Prostate gland (tissue), 2 donors: ENCODE measurements around the gene AIP. TPM values are rescaled to one million over a fixed set of nuclear protein-coding genes. Genes with fewer than 3 reads are reported as not detected.
"Not testable (repeated sequence)": the region's sequence is repeated elsewhere in the genome, so short reads cannot be mapped to it uniquely, and the experiment has no call there.

ENCODE experiments used
- DNase-seq: peaks from one replicate; pipeline ENCODE4 v3.0.0-alpha.2; 2019; ENCODE audit warnings: low spot score
- H3K27ac ChIP-seq, 2 donors: fragments of 200-600 bp; sonication (generic); 2 replicates each; pipeline ENCODE4 v1.5.1; 2017 to 2019
- H3K27me3 ChIP-seq: fragments of 200-600 bp; sonication (generic); replicated peaks from 2 replicates; pipeline ENCODE4 v1.5.1; 2019; ENCODE audit not compliant: insufficient read depth
- H3K36me3 ChIP-seq, 2 donors: fragments of 200-600 bp; sonication (generic); 1 replicate in 1 of 2; 2 replicates in 1 of 2; pipeline versions ENCODE4 v1.5.1 to v1.8.1; 2017 to 2019
- H3K4me1 ChIP-seq: fragments of 200-600 bp; sonication (generic); replicated peaks from 2 replicates; pipeline ENCODE4 v1.5.1; 2019
- H3K4me3 ChIP-seq, 2 donors: fragments of 200-600 bp; sonication (generic); 2 replicates each; pipeline ENCODE4 v1.5.1; 2017 to 2019
- H3K9me3 ChIP-seq: fragments of 200-600 bp; sonication (generic); 2 replicates; pipeline ENCODE4 v1.5.1; 2017
- CTCF ChIP-seq, 4 experiments: fragments of 200-600 bp in 2 of 4; fragments of 450-650 bp in 2 of 4; sonication (generic) in 2 of 4; IDR thresholded peaks; 1 replicate in 3 of 4; 2 replicates in 1 of 4; pipeline ENCODE4 v1.5.1; 2016 to 2019; ENCODE audit warnings: antibody characterized with exemption in 4 of 4, mild to moderate bottlenecking in 2 of 4, moderate library complexity in 2 of 4
- POLR2A ChIP-seq: fragments of 450-650 bp; IDR thresholded peaks from one replicate; pipeline ENCODE4 v1.6.1; 2016; ENCODE audit warnings: antibody characterized with exemption, mild to moderate bottlenecking
- POLR2AphosphoS5 ChIP-seq: sonication (generic); formaldehyde crosslinking; IDR thresholded peaks from one replicate; pipeline ENCODE4 v1.6.1; 2017; ENCODE audit warnings: antibody characterized with exemption
- WGBS: methylation state at CpG from one replicate; pipeline ENCODE4 v1.1.5; 2018; 5-methylcytosine and 5-hydroxymethylcytosine counted together
- intact Hi-C: fragments of 100-400 bp; cut with DNase I; formaldehyde crosslinking; loops from one replicate; pipeline ENCODE4 v1.14.2; 2022
- total RNA-seq, 2 donors: library from RNA; depleted of rRNA; stranded (reverse); fragments of >200 nt; gene quantifications; one replicate each; pipeline ENCODE4 v1.1.0, GENCODE V29; 2016

The AIP gene
- total RNA-seq, 2 donors from 2014 or later, result 63.7 to 93.7 TPM

DNA sequence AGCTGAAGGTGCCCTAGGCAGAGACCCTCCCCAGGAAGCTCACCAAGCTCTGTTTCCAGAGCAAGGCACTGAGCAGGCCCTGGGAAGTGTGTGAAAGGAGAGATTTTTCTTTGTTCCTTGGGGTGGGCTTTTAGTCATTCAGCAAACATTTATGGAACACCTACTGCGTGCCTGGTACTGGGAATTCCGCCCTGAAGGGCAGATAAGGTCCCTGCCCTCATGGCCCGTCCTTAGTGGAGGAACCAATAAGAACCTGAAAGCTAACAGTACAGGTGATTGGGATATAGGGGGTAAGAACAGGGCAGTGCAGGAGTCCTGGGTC is 17.7 kb upstream of the AIP start:
- TF ChIP-seq POLR2AphosphoS5, result no peak
- TF ChIP-seq CTCF (IDR thresholded peaks at IDR 0.05), result no peak
- TF ChIP-seq POLR2A, result no peak
- WGBS, result 37% methylated on average over 3 of the region's 3 CpGs

DNA sequence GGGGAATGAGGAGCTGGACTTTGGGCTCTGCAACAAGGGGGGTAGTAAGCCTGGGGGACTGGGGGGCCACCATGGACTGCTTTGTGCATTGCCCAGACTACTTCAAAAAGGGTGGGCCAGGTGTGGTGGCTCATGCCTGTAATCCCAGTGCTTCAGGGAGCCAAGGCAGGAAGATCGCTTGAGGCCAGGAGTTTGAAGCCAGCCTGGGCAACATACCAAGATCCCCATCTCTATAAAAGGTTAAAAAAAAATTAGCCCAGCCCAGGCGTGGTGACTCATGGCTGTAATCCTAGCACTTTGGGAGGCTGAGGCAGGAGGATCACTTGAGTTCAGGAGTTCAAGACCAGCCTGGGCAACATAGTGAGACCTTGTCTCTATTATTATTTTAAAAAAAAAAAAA is 17.3 kb upstream of the AIP start:
- H3K4me1 ChIP-seq, H3K36me3 ChIP-seq, H3K27me3 ChIP-seq, H3K9me3 ChIP-seq, DNase-seq: not testable (repeated sequence)
- WGBS, result 17% methylated on average over 2 of the region's 2 CpGs
- Histone ChIP-seq H3K27ac (peak overlapping the region; percentile 81 to 90), H3K4me3 (peak overlapping the region in 1 of 2 donors; percentile 43)
- intact Hi-C loops, result loop anchor here (5.0 kb wide), 1 partner anchor 63 kb away; the partner anchor contains the start of genes PPP1CA and TBC1D10C
- TF ChIP-seq POLR2AphosphoS5, result peak; percentile 22

More for the DNA sequence above, 17.7 kb upstream of the AIP start:
- H3K4me1 ChIP-seq, result peaks cover 6% of the 10 kb centered on the region
- no peak for DNase-seq
- H3K27me3 ChIP-seq, result no peaks in the 10 kb centered on the region
- intact Hi-C loops, result loop anchor here (5.0 kb wide), 1 partner anchor 63 kb away; the partner anchor contains the start of genes PPP1CA and TBC1D10C
- H3K9me3 ChIP-seq, result no peaks in the 10 kb centered on the region
- H3K27ac ChIP-seq, result peak overlapping the region; percentile 81 to 90
- peaks cover 0 to 4% of the 10 kb centered on the region in 2 donors for H3K36me3 ChIP-seq
- H3K4me3 ChIP-seq, result peak overlapping the region; percentile 26 to 43

- TF ChIP-seq CTCF (IDR thresholded peaks at IDR 0.05), result no peak
- TF ChIP-seq POLR2AphosphoS5, result no peak
- TF ChIP-seq POLR2A, result no peak
- intact Hi-C loops, result loop anchor here (5.0 kb wide), 1 partner anchor 64 kb away; the partner anchor contains the start of genes PPP1CA and TBC1D10C
- H3K27ac ChIP-seq, result peak overlapping the region; percentile 81 to 92
- no peak overlapping the region for H3K4me3 ChIP-seq
- no peaks in the 10 kb centered on the region for H3K27me3 ChIP-seq
- peaks cover 0 to 4% of the 10 kb centered on the region in 2 donors for H3K36me3 ChIP-seq
- DNase-seq, result no peak
- no peaks in the 10 kb centered on the region for H3K9me3 ChIP-seq
- whole genome bisulfite sequencing, result 84% methylated on average over 5 of the region's 5 CpGs
- peaks cover 6% of the 10 kb centered on the region for H3K4me1 ChIP-seq
Observed at GRCh38 chr11:67466367-67466766, 16.5 kb upstream of the AIP start.

DNA sequence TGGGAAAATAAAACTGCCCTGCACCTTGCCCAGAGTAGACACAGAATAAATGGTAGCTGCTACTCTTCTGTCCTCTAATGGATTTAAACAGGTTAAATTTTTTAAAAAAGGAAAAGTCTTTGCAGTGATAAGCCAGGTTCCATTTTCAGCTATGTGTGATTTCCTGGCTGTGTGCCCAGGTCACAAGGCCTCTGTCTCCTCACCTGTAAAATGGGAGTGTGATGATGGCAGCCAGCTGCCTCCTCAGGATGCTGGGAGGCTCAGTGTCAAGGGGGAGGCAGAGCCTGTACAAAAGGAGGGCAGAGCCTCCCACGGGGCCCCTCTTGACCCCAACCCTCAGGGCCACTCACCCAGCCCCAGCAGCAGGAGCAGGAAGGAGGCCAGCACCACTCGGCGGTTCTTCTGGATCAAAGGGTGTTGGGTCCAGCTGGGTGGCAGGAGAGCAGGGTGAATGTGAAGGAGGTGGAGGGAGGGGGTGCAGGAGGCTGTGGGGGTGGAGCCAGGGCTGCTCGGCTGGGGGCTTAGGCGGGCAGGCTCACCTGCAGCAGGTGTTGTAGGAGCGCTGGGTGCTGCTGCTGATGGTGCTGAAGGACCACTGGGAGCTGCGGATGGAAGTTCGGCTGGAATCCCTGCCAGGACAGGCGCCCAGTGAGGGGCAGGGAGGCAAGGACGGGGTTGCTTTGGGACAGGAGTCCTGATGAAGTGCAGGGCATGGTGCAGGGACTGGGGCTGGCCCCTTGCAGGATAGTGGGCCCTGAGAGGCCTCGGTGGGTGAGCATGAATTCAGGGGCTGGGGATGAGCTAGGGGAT is 15.7 kb upstream of the AIP start:
- no peaks in the 10 kb centered on the region for H3K9me3 ChIP-seq
- H3K36me3 ChIP-seq, result peaks cover 0 to 4% of the 10 kb centered on the region in 2 donors
- peak overlapping the region; percentile 89 to 92 for H3K27ac ChIP-seq
- 44% methylated on average over 11 of the region's 11 CpGs for WGBS
- H3K4me1 ChIP-seq, result peaks cover 6% of the 10 kb centered on the region
- intact Hi-C loops, result loop anchor here (5.0 kb wide), 1 partner anchor 65 kb away; the partner anchor contains the start of genes PPP1CA and TBC1D10C
- H3K4me3 ChIP-seq, result peak overlapping the region; percentile 84 to 87
- no peak for TF ChIP-seq POLR2A
- TF ChIP-seq CTCF (IDR thresholded peaks at IDR 0.05), result no peak
- TF ChIP-seq POLR2AphosphoS5, result no peak
- no peak for DNase-seq
- H3K27me3 ChIP-seq, result no peaks in the 10 kb centered on the region

DNA sequence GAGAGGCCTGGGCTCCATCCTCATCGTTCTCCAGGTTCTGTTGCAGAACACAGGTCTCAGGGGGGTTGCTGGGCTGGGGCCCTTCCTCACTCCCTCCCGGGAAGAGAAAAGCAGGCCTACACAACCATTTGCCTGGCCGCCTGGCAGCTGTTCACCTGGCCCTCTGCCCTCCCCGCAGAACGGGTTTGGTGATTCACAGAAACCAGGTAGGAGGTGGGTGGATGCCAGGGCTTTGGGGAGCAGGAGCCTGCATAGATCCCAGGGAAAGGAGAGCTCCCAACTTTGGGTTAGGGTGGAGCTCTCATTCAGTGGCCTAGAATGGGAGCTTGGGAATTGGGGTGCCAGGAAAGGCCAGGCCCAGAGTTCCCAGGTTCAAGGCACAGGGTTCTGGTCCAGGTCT is 14.8 kb upstream of the AIP start:
- Histone ChIP-seq H3K9me3 (no peaks in the 10 kb centered on the region), H3K36me3 (peaks cover 0 to 4% of the 10 kb centered on the region in 2 donors), H3K4me3 (peak overlapping the region; percentile 84 to 87), H3K27me3 (no peaks in the 10 kb centered on the region), H3K4me1 (peaks cover 6% of the 10 kb centered on the region), H3K27ac (peak overlapping the region; percentile 89 to 92)
- peak; percentile 95 for DNase-seq
- peak; percentile 80 for TF ChIP-seq POLR2A
- no peak for TF ChIP-seq CTCF (IDR thresholded peaks at IDR 0.05)
- peak; percentile 92 for TF ChIP-seq POLR2AphosphoS5
- WGBS, result 11% methylated on average over 5 of the region's 5 CpGs
- intact Hi-C loops, result loop anchor here (5.0 kb wide), 1 partner anchor 66 kb away; the partner anchor contains the start of genes PPP1CA and TBC1D10C
